ENCODE data around the gene ATRN. TPM values are rescaled to one million over a fixed set of nuclear protein-coding genes. Genes with fewer than 3 reads are reported as not detected.

The ATRN gene
- total and polyA plus RNA-seq, 2 of the 8 experiments (the other 6 are each of a cell fraction or from before 2014, with no cell fraction given), result 12.0 to 17.4 TPM

GRCh38 chr20:3452690-3453089 is 18.1 kb upstream of the ATRN start:
- Histone ChIP-seq H4K91ac (replicated peaks; ENCODE audit: insufficient read length, low read length) (no peak overlapping the region), H3K27me3 (replicated peaks in 1 of 4; ENCODE audit: control insufficient read depth in 3 of 4, extremely low read depth in 1 of 4, insufficient read depth in 3 of 4, low read length in 3 of 4) (0 out of 7 replicates have a peak, but pooled peaks cover 0 to 3% (median 0%) of the 10 kb centered on the region in 4 experiments), H3K4me2 (ENCODE audit: insufficient read depth in 1 of 2, low read depth in 2 of 2, low read length in 2 of 2) (no peak overlapping the region), H4K20me1 (replicated peaks in 1 of 2; ENCODE audit: control insufficient read depth in 1 of 2, insufficient read depth in 2 of 2, low read length in 2 of 2) (no peaks in the 10 kb centered on the region), H4K8ac (ENCODE audit: extremely low read depth, insufficient read depth, low read length) (no peak overlapping the region), H2BK5ac (ENCODE audit: low read depth, low read length) (no peak overlapping the region), H3K9me3 (ENCODE audit: insufficient read depth in 2 of 2, low read depth in 1 of 2, low read length in 1 of 2) (no peaks in the 10 kb centered on the region), H2AFZ (ENCODE audit: low read length) (peak overlapping the region; percentile 56; the same call in 1 of the 2 replicates), H3K56ac (replicated peaks; ENCODE audit: insufficient read length, low read depth, low read length) (no peak overlapping the region), H2BK15ac (ENCODE audit: low read length) (no peak overlapping the region), H3K79me1 (ENCODE audit: low read depth, low read length) (no peaks in the 10 kb centered on the region), H3K36me3 (ENCODE audit: control insufficient read depth in 2 of 4, insufficient read depth in 4 of 4, low read length in 3 of 4) (no peaks in the 10 kb centered on the region), H3K4ac (replicated peaks; ENCODE audit: insufficient read length, low read depth, low read length) (no peak overlapping the region), H4K5ac (ENCODE audit: insufficient read length, low read depth, low read length) (no peak overlapping the region), H3K79me2 (ENCODE audit: control insufficient read depth in 1 of 2, insufficient read depth in 2 of 2, low read length in 2 of 2) (no peaks in the 10 kb centered on the region), H3K27ac (ENCODE audit: low read depth, low read length) (no peak overlapping the region), H3K14ac (ENCODE audit: insufficient read length) (no peak overlapping the region), H3K9ac (replicated peaks in 1 of 4; ENCODE audit: extremely low read depth in 1 of 4, low read depth in 3 of 4, low read length in 3 of 4) (no peak overlapping the region), H2AK5ac (ENCODE audit: low read depth, low read length) (no peak overlapping the region), H3K4me3 (ENCODE audit: extremely low read depth in 1 of 4, insufficient read depth in 2 of 4, low read depth in 3 of 4, low read length in 4 of 4) (no peak overlapping the region), H2BK20ac (ENCODE audit: low read length) (no peak overlapping the region), H3K4me1 (replicated peaks in 1 of 4; ENCODE audit: control insufficient read depth in 3 of 4, insufficient read depth in 4 of 4, low read length in 3 of 4) (peaks cover 0 to 2% (median under 1%) of the 10 kb centered on the region in 4 experiments; a peak in 1 of 7 replicates), H3K18ac (ENCODE audit: extremely low read depth, low read length) (no peak overlapping the region), H2BK12ac (ENCODE audit: low read depth, low read length) (no peak overlapping the region), H2BK120ac (replicated peaks; ENCODE audit: low read depth, low read length) (no peak overlapping the region), H3K23ac (ENCODE audit: insufficient read length) (no peak overlapping the region), H3K23me2 (ENCODE audit: low read depth, low read length) (no peaks in the 10 kb centered on the region)
- 69% methylated on average over 4 of the region's 4 CpGs; no CpG with 5 or more reads in 1 of the 2 experiments for WGBS, 2 experiments (ENCODE audit: extremely low coverage in 1 of 2, insufficient coverage in 1 of 2, insufficient read length in 1 of 2, insufficient replicate concordance in 2 of 2, low coverage in 1 of 2, low lambda C conversion rate in 2 of 2, missing lambda C conversion rate in 1 of 2)
- DNase-seq (ENCODE audit: low read depth in 1 of 2, low spot score in 2 of 2) (no peak), FAIRE-seq (no peak)
- CTCF ChIA-PET (ENCODE audit: partially characterized antibody), result interaction anchor here (1.0 kb wide), 1 partner anchor 111 kb away, joined by 3 read pairs; no protein-coding TSS in a partner anchor
- TF ChIP-seq CBX8 (IDR thresholded peaks at IDR 0.05; ENCODE audit: borderline replicate concordance, low read depth, low read length) (no peak), SAP30 (IDR thresholded peaks at IDR 0.05; ENCODE audit: insufficient read depth, insufficient replicate concordance, low read length) (no peak), CHD2 (IDR thresholded peaks at IDR 0.05; ENCODE audit: low read length) (no peak)
- POLR2A ChIA-PET (ENCODE audit: partially characterized antibody), result no interaction called here

All from H1 (cell line).